Measurements from ENCODE around the gene DYRK3. TPM values are rescaled to one million over a fixed set of nuclear protein-coding genes. Genes with fewer than 3 reads are reported as not detected.

The DYRK3 gene
- total and polyA plus RNA-seq, 12 donors: 4.1 to 31.1 (median 20.8) TPM

GRCh38 chr1:206687251-206687914 is 52.0 kb downstream of the DYRK3 start:
- peak overlapping the region; percentile 91 to 99 (median 98) for H3K27ac ChIP-seq
- peaks cover 33 to 75% (median 67%) of the 10 kb centered on the region in 9 donors for H3K4me1 ChIP-seq
- TF ChIP-seq CTCF (IDR thresholded peaks at IDR 0.05): no peak

GRCh38 chr1:206687915-206688442 is 52.6 kb downstream of the DYRK3 start:
- TF ChIP-seq CTCF (IDR thresholded peaks at IDR 0.05): no peak
- Histone ChIP-seq H3K36me3 (peaks cover 0 to 9% (median 0%) of the 10 kb centered on the region in 9 donors), H3K4me1 (peaks cover 37 to 78% (median 73%) of the 10 kb centered on the region in 9 donors), H3K27ac (peak overlapping the region; percentile 40 to 99 (median 98)), H3K9me3 (no peaks in the 10 kb centered on the region), H3K4me3 (peak overlapping the region in 9 of 10 donors; percentile 9 to 95 (median 87)), H3K27me3 (no peaks in the 10 kb centered on the region)
- 31 to 46% methylated on average over 2 of the region's 2 CpGs for WGBS, 2 donors
- peak in 3 of 8 donors; percentile 1 to 5 (median 3) for ATAC-seq
- intact Hi-C loops (cut with DNase I): loop anchor here in 5 of 10 donors (2.0 to 5.0 kb wide), 3 partner anchors 34 to 39 kb away; no protein-coding TSS in a partner anchor
- no peak for DNase-seq

More at GRCh38 chr1:206687251-206687914, 52.0 kb downstream of the DYRK3 start:
- H3K36me3 ChIP-seq: peaks cover 0 to 9% (median 0%) of the 10 kb centered on the region in 9 donors
- intact Hi-C loops (cut with DNase I): loop anchor here in 5 of 10 donors (2.0 to 5.0 kb wide), 3 partner anchors 35 to 39 kb away; no protein-coding TSS in a partner anchor
- no peak for DNase-seq
- H3K27me3 ChIP-seq: no peaks in the 10 kb centered on the region
- WGBS, 2 donors: 38 to 46% methylated on average over 7 of the region's 7 CpGs
- H3K4me3 ChIP-seq: peak overlapping the region; percentile 50 to 95 (median 86)
- no peak for ATAC-seq
- H3K9me3 ChIP-seq: no peaks in the 10 kb centered on the region

GRCh38 chr1:206690516-206690915 is 55.2 kb downstream of the DYRK3 start:
- H3K4me3 ChIP-seq: no peak overlapping the region
- H3K27ac ChIP-seq: peak overlapping the region; percentile 43 to 99 (median 96)
- intact Hi-C loops (cut with DNase I): loop anchor here in 3 of 10 donors (2.0 to 5.0 kb wide), 3 partner anchors 32 to 37 kb away; no protein-coding TSS in a partner anchor

More at GRCh38 chr1:206690516-206690915, 55.2 kb downstream of the DYRK3 start:
- DNase-seq (peak; percentile 60 to 73), ATAC-seq (peak in 6 of 8 donors; percentile 17 to 55 (median 35))
- Histone ChIP-seq H3K27me3 (no peaks in the 10 kb centered on the region), H3K36me3 (peaks cover 0 to 18% (median 0%) of the 10 kb centered on the region in 9 donors), H3K9me3 (no peaks in the 10 kb centered on the region), H3K4me1 (peaks cover 53 to 95% (median 92%) of the 10 kb centered on the region in 9 donors)
- no peak for TF ChIP-seq CTCF (IDR thresholded peaks at IDR 0.05)
- WGBS, 2 donors: 46 to 48% methylated on average over 2 of the region's 2 CpGs

Data from heart right ventricle (tissue), 16 donors.